GM06990 (cell line): Measurements from ENCODE around the gene DBP.

Experiments used
- DNase-seq: peaks from one replicate; pipeline ENCODE4 v3.0.0-alpha.2; 2011; ENCODE audit not compliant: insufficient read length; ENCODE audit errors: extremely low read depth
- H3K27me3 ChIP-seq: replicated peaks from 2 replicates; pipeline ENCODE4 v1.6.0; 2011; ENCODE audit warnings: low read length; ENCODE audit not compliant: control insufficient read depth, insufficient read depth
- H3K36me3 ChIP-seq: 2 replicates; pipeline ENCODE4 v1.5.1; 2011; ENCODE audit warnings: low read length; ENCODE audit not compliant: control insufficient read depth, insufficient read depth
- H3K4me3 ChIP-seq: replicated peaks from 2 replicates; pipeline ENCODE4 v1.5.1; 2011; ENCODE audit warnings: low read depth, mild to moderate bottlenecking, control low read depth, low read length
- CTCF ChIP-seq: IDR thresholded peaks from 2 replicates; pipeline ENCODE4 v1.5.1; 2011; ENCODE audit warnings: low read length, control low read depth, mild to moderate bottlenecking, inconsistent platforms; ENCODE audit not compliant: insufficient read depth, poor library complexity, severe bottlenecking

The DBP gene

GRCh38 chr19:48669903-48670668, 32.9 kb upstream of the DBP start:
- DNase-seq, result no peak
- H3K36me3 ChIP-seq, result no peaks in the 10 kb centered on the region
- TF ChIP-seq CTCF, result no peak
- no peak overlapping the region for H3K4me3 ChIP-seq
- H3K27me3 ChIP-seq, result no peaks in the 10 kb centered on the region

DNA sequence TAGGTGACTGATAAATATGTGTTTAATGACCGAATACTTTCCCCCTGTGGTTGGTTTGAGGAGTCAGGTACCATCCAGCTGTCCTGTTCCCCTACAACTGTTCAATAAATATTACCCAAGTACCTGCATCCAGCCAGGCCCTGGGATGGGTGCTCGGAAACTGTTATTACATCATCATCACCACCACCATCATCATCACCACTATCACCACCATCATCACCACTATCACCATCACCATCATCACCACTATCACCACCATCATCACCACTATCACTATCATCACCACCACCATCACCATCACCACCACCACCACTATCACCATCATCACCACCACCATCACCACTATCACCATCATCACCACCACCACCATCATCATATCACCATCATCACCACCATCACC, 31.6 kb upstream of the DBP start:
- no peak for TF ChIP-seq CTCF
- H3K4me3 ChIP-seq, result no peak overlapping the region
- no peaks in the 10 kb centered on the region for H3K36me3 ChIP-seq
- no peak for DNase-seq
- H3K27me3 ChIP-seq, result no peaks in the 10 kb centered on the region

DNA sequence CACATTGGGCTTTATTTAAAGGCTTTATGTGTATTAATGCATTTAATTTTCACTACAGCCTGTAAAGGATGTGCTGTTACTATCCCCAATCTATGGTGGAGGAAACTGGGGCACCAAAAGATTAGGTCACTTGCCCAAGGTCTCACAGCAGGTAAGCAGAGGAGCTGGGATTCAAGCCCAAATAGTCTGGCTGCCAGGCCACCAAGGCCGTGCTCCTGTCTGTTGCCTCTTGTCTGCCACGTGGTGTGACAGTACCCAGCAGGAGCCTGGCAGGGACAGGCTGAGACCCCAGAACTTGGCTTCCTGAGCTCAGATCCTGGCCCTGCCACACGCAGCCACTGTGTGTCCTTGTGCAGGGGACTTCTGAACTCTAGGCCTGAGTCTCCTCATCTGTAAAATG, 31.2 kb upstream of the DBP start:
- no peak for TF ChIP-seq CTCF

DNA sequence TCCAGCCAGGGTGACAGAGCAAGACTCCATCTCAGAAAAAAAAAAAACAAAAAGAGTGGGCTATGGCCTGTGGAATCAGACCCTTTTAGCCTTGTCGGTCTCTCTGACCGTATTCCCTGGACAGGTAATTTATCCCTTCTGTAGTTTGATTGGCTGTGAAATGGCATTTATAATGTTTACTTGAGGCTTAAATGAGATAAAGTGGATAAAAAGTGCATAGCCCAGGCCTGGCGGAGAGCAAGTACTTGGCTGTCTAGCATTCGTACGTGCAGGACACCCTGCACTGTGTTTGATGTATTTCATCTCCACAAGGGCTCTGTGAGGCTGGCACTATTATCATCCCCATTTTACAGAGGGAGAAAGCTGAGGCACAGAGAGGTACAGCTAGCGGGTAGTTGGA, 28.6 kb upstream of the DBP start:
- H3K4me3 ChIP-seq, result no peak overlapping the region
- TF ChIP-seq CTCF, result no peak
- no peaks in the 10 kb centered on the region for H3K36me3 ChIP-seq
- no peaks in the 10 kb centered on the region for H3K27me3 ChIP-seq
- DNase-seq, result no peak

More for the DNA sequence above, 31.2 kb upstream of the DBP start:
- no peak for DNase-seq
- no peak overlapping the region for H3K4me3 ChIP-seq
- H3K36me3 ChIP-seq, result no peaks in the 10 kb centered on the region
- no peaks in the 10 kb centered on the region for H3K27me3 ChIP-seq

- H3K4me3 ChIP-seq, result no peak overlapping the region
- no peaks in the 10 kb centered on the region for H3K27me3 ChIP-seq
- DNase-seq, result no peak
- no peak for TF ChIP-seq CTCF
- no peaks in the 10 kb centered on the region for H3K36me3 ChIP-seq
These were observed 27.3 kb upstream of the DBP start for GRCh38 chr19:48664476-48664875.

DNA sequence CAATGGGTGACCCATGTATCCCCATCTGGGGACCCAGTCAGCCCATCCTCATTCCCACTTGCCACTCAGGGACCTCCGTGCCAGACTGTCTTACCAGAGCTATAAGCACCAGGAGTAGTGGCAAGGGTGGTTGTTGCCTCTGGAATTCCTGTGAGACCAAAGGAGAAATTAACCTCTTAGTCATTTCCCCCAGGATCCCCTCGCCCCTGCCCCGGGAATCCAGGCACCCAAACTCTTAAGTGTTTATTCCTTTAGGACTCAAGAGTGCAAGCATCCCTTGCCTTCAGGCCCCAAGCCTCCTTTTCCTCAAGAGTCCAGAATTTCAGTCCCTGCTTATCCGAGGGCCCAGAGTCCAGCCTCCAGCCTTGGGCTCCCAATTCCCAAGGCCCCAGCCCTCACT, 26.5 kb upstream of the DBP start:
- no peak for TF ChIP-seq CTCF
- Histone ChIP-seq H3K4me3 (no peak overlapping the region), H3K27me3 (no peaks in the 10 kb centered on the region), H3K36me3 (no peaks in the 10 kb centered on the region)
- DNase-seq, result no peak
